Activated T-helper 1 cell treated with anti-CD3 and anti-CD28 coated beads, Interleukin-12 subunit alpha, Interleukin-12 subunit beta, Interleukin-2, Interleukin-4 antibody, amounts not matched to agents 30 ng/mL and 10 ng/mL and 1 ng/mL, durations not matched to agents 14 hours and 24 hours and 36 hours (primary cell): ENCODE data around the gene ZNF536. TPM values are rescaled to one million over a fixed set of nuclear protein-coding genes. Genes with fewer than 3 reads are reported as not detected.
"Not testable (repeated sequence)": the region's sequence is repeated elsewhere in the genome, so short reads cannot be mapped to it uniquely, and the experiment has no call there.

ENCODE experiments used
- DNase-seq: peaks from one replicate; pipeline ENCODE4 v3.0.0; 2021; ENCODE audit warnings: low spot score
- H3K27ac Mint-ChIP-seq: one replicate; pipeline ENCODE4 v1.8.0; 2021; ENCODE audit warnings: mild to moderate bottlenecking, mixed read lengths
- H3K27me3 Mint-ChIP-seq: one replicate; pipeline ENCODE4 v1.8.0; 2022; ENCODE audit warnings: mild to moderate bottlenecking, moderate library complexity, mixed read lengths; ENCODE audit not compliant: insufficient read depth
- H3K36me3 Mint-ChIP-seq: one replicate; pipeline ENCODE4 v1.8.0; 2021; ENCODE audit warnings: low read depth, mixed read lengths
- H3K4me1 Mint-ChIP-seq: one replicate; pipeline ENCODE4 v1.8.0; 2021; ENCODE audit warnings: low read depth, mixed read lengths
- H3K4me3 Mint-ChIP-seq: one replicate; pipeline ENCODE4 v1.8.0; 2021; ENCODE audit warnings: mild to moderate bottlenecking, moderate library complexity, mixed read lengths
- H3K9me3 Mint-ChIP-seq: one replicate; pipeline ENCODE4 v1.8.0; 2021; ENCODE audit warnings: mixed read lengths
- intact Hi-C: fragments of 100-400 bp; cut with micrococcal nuclease; formaldehyde crosslinking; loops from one replicate; pipeline ENCODE4 v1.15.1; 2024
- total RNA-seq: library from RNA; stranded (reverse); gene quantifications from 2 replicates; pipeline ENCODE4 v1.2.3, GENCODE V29; 2022

ZNF536 gene
- total RNA-seq, 1 donor from 2014 or later, result not detected

DNA sequence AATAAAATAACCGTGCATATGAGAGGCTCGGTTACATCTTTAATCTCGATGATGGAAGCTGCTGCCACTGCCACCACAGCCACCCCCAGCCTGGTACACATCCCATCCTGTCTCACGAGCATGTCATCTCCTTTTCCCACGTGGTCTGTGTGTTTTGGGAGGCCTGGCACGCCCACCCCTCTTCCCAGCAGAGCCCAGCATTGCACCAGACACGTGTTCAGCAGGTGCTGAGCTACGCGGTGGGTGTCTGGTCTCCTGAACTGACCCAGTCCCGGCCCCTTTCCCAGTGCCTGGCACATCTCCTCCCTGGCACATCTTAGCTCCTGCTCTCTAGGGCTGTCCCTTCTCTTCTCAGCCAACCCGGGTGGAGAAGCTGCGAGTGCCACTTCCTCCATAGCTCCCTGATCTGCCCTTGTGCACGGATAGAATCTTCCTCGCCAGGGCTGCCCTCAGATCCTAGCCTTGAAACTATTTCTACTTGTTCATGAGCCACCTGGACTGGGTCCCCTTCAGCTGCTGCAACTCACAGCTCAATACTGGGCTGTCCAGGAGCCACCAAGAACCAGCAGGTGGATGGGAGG, 36.8 kb upstream of the ZNF536 start:
- H3K27me3 Mint-ChIP-seq, result no peaks in the 10 kb centered on the region
- no peaks in the 10 kb centered on the region for H3K9me3 Mint-ChIP-seq
- no peaks in the 10 kb centered on the region for H3K4me1 Mint-ChIP-seq
- no peak for DNase-seq
- H3K36me3 Mint-ChIP-seq, result no peaks in the 10 kb centered on the region
- no peak overlapping the region for H3K27ac Mint-ChIP-seq
- H3K4me3 Mint-ChIP-seq, result no peak overlapping the region
- intact Hi-C loops, result no loop called here

DNA sequence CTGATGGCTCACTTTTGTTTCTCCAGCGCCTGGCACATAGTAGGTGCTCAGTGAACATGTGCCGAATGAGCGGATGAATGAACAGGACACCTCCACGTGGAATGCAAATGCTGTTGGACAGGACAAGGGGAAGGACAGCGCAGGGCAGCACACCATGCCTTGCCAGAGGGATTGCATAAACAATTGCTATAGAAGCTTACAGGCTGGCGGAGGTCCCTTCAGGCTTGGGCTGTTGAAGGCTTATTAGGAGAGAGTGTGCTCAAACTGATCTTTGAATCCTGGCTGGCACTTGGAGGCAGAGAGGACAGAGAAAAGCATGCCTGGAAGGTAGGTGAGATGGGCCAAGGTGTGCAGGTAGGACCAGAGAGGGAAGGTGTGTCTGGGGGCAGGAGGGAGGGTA, 35.9 kb upstream of the ZNF536 start:
- Mint-ChIP-seq H3K27ac (no peak overlapping the region), H3K27me3 (no peaks in the 10 kb centered on the region)
- no peak for DNase-seq

DNA sequence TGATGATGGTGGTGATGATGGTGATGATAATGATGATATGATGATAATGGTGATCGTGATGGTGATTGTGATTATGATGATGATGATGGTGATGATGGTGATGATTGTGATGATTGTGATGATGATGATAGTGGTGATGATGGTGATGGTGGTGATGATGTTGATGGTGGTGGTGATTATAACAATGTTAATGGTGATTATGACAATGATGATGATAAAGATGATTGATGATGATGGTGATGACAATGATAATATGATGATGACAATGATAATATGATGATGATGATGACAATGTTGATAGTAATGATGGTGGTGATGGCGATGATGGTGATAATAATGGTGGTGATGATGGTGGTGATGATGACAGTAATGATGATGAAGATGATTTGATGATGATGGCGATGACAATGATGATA, 34.1 kb upstream of the ZNF536 start:
- Mint-ChIP-seq H3K27me3 (no peaks in the 10 kb centered on the region), H3K9me3 (no peaks in the 10 kb centered on the region), H3K36me3 (no peaks in the 10 kb centered on the region), H3K27ac (no peak overlapping the region), H3K4me3 (no peak overlapping the region), H3K4me1 (no peaks in the 10 kb centered on the region)
- intact Hi-C loops, result no loop called here
- DNase-seq, result no peak

More for the DNA sequence above, 35.9 kb upstream of the ZNF536 start:
- H3K4me1 Mint-ChIP-seq, result no peaks in the 10 kb centered on the region
- H3K36me3 Mint-ChIP-seq, result no peaks in the 10 kb centered on the region
- H3K4me3 Mint-ChIP-seq, result no peak overlapping the region
- H3K9me3 Mint-ChIP-seq, result no peaks in the 10 kb centered on the region
- intact Hi-C loops, result no loop called here

DNA sequence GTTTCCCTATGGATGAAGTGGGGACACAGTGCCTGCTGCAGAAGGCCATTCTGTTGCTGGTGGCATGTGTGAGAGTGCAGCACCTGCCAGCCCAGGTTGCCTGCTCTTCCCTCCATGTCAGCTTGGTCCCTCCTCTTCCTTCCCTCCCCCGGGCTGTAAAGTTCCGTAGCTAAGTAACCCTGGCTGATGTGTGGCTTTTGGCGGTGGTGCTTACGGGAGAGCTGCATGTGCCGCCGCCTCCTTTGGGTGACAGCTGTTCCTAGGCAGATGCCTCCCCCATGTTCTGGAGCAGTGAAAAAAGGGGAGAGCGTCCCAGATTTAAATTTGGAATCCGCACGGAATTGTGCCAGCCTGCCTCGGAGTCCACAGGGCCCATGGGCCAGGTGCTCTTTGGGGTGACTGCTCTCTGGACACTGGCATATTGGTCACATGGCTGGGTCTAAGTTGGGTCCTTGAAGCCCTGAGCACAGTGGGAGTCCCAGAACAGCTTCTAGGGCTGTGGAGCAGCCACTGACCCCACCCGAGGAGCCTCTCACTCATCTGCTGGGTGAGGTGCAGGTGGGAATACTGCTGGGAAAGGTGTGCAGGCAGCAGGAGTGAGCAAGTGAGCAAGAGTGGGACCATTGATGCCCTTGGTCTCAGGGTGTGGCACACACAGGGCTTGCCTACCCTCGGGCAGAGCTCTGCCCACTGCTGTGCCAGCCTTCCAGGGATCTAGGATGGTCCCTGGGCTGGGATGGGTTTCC, 33.1 kb upstream of the ZNF536 start:
- no peak for DNase-seq
- Mint-ChIP-seq H3K27me3 (no peaks in the 10 kb centered on the region), H3K4me1 (no peaks in the 10 kb centered on the region), H3K9me3 (no peaks in the 10 kb centered on the region), H3K27ac (no peak overlapping the region), H3K36me3 (no peaks in the 10 kb centered on the region), H3K4me3 (no peak overlapping the region)
- intact Hi-C loops, result no loop called here

DNA sequence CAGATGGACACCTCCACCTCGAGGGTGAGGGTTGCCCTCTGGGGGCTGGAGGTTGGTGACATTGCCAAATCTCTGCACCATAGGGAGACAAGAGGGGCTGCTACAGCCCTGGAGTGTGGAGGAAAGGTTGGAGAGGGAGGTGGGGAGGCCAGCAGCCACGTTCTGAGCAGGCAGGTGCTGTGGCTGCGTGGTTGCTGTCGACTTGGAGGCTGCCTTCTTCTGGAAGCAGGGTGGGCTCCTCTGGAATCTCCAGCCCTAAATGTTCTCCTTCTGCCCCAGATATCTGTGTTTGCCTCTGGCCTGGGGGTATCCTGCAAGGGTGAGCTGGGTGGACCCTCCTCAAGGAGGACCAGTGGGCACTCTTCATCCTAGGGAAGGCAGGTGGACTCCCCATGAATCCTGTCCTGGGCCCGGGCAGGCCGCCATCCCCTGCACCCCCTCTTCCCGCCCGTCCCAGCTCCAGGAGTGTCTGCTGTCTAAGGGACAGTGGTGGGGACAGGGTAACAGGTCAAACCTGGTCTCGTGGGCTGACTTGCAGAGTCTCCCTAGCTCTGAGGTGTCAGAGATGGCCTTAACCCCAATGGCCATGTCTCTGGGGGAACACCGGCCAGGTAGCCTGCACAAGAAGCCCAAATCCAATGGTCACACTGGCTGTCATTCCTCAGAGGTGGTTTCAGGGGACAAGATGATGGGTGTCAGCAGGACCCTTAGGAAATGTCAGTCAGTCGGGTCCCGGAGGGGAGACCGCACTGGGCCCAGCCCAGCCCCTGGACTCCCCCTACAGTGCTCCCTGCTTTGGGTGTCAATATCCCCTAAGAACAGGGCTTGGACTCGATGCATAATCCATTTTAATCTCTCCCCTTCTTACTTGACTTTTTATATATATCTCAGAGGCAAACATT, 32.3 kb upstream of the ZNF536 start:
- no peak for DNase-seq
- Mint-ChIP-seq H3K36me3 (no peaks in the 10 kb centered on the region), H3K27me3 (no peaks in the 10 kb centered on the region), H3K4me3 (no peak overlapping the region), H3K27ac (no peak overlapping the region), H3K4me1 (no peaks in the 10 kb centered on the region), H3K9me3 (no peaks in the 10 kb centered on the region)
- intact Hi-C loops, result no loop called here

DNA sequence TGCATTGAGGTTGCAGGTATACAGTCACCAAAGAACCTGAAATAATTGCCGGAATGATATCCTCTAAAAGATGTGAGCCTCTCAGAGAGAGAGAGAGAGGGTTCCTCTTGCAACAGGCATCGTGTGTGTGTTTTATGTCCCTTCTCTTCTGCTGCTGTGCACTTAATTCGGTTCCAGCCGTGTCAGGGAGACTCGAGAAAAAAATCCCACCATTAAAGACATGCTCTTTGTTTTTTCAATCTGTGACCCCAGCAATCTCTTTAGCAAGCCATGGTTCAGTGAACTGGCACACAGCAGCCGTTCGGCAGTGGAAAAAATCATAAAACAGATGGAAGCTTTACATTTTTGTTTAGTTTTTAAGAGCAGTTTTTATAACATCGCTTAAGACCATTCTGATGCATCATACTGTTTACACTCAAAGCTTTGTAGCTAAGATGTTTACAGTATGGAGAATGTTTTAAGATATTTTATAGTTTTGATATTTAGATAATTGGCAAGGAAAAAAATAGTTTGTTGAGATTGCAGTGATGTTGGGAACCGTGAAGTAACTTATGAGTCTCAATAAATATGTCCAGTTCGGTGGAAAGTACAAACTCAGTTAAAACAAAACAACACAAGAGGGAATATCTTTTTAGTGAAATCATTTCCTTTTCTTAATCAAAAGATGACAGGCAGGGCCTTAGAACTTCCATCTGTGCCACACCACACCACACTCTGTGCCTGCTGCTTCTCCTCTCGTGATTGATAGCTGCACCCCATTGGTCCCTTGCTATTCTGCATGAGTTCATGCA, 31.2 kb upstream of the ZNF536 start:
- Mint-ChIP-seq H3K4me1 (no peaks in the 10 kb centered on the region), H3K27ac (no peak overlapping the region), H3K36me3 (no peaks in the 10 kb centered on the region), H3K9me3 (no peaks in the 10 kb centered on the region), H3K4me3 (no peak overlapping the region), H3K27me3 (no peaks in the 10 kb centered on the region)
- intact Hi-C loops, result no loop called here
- no peak for DNase-seq

DNA sequence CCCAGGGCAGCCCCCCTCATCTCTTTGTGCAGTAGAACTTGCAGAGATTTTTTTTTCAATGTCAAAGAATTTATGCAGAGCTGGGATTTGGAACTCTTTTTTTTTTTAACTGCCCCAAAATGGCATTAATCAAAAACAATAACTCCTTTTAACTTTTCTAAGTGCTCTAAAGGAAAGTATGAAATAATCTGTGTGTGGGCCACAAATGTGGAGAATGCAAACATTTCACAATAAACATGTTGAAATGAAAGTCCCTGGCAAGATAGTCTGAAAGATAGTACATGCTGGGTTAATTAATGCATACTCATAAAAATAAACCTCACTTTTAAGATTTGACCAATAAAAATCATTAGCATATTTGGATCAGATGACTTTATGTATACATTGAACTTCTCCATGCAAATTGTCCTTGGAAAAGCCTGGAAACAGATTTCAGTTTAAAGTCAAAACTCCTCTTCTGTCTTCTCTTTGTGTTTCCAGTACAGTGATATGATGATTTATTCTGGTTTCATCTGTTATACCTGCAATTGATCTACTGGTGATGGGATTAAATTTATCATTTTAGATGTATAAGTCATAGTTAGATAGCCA, 30.5 kb upstream of the ZNF536 start:
- DNase-seq, result no peak
- H3K4me3 Mint-ChIP-seq, result no peak overlapping the region
- H3K4me1 Mint-ChIP-seq, result no peaks in the 10 kb centered on the region
- H3K27me3 Mint-ChIP-seq, result no peaks in the 10 kb centered on the region
- no peak overlapping the region for H3K27ac Mint-ChIP-seq
- no peaks in the 10 kb centered on the region for H3K9me3 Mint-ChIP-seq
- intact Hi-C loops, result no loop called here
- H3K36me3 Mint-ChIP-seq, result no peaks in the 10 kb centered on the region

DNA sequence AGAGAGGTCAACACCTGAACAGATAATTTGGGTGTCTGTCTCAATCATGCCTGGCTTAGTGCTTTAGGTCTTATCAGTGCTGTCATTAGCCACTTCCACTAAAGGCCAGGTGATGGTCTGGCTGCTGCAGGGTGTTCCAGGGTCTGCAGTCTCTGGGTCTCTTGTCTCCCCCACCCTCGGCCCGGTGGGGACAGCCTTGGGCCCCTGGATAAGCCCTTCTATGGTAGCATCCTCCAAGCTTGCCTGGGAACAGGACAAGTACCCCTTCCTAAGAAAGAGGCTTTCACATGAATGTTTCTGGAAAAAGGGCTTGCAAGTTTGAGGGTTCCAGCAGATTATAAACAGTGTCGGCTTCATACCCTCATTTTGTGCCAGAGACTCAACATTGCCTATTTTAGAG, 29.3 kb upstream of the ZNF536 start:
- intact Hi-C loops, result no loop called here
- Mint-ChIP-seq H3K27ac (no peak overlapping the region), H3K4me3 (no peak overlapping the region)

DNA sequence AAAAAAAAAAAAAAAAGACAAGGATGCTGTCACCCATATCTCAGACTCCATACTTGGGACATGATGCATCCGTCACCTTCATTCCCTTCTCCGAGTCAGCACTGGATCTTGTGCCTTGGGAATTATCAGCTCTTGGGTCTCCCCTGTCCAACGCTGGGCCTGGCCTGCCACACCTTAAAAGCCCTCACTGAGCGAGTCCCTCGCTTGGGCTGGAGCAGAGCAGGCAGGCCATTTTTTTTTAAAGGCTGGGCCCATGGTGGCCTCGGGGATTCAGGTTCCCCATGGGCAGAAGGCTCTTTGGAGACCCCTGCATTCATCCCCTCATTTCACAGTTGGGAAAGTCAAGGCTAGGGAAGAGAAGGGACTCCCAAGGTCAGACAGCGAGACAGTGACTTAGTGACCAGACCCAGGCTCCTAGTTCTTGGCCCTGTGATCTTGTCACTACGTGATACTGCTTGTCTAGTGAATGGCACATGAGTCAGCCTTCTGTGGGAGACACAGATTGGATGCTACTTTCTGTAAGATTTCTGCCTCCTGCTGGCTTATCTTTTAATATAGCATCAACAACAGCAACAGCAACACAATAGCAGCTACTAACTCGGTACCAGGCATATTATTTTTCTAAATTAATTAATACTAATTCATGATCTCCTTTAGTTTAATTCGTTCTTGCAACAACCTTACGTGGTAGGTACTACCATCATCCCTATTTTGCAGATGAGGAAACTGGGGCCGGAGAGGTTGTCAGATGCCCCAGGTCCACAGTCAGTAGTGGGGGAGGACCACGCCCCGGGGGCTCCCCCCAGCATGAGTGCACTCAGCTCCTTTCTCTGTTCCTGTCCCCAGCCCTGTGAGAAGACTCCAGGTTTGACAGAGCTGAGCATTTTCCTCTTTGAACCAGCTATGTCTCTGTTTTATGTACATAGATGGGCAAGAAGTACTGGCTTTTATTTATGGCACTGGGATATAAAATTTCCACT, 27.4 kb upstream of the ZNF536 start:
- no peak for DNase-seq
- Mint-ChIP-seq H3K27me3 (no peaks in the 10 kb centered on the region), H3K36me3 (no peaks in the 10 kb centered on the region), H3K4me3 (no peak overlapping the region), H3K27ac (no peak overlapping the region), H3K9me3 (no peaks in the 10 kb centered on the region), H3K4me1 (no peaks in the 10 kb centered on the region)
- intact Hi-C loops, result no loop called here

More for the DNA sequence above, 29.3 kb upstream of the ZNF536 start:
- no peaks in the 10 kb centered on the region for H3K36me3 Mint-ChIP-seq
- DNase-seq, result no peak
- no peaks in the 10 kb centered on the region for H3K27me3 Mint-ChIP-seq
- no peaks in the 10 kb centered on the region for H3K9me3 Mint-ChIP-seq
- no peaks in the 10 kb centered on the region for H3K4me1 Mint-ChIP-seq

DNA sequence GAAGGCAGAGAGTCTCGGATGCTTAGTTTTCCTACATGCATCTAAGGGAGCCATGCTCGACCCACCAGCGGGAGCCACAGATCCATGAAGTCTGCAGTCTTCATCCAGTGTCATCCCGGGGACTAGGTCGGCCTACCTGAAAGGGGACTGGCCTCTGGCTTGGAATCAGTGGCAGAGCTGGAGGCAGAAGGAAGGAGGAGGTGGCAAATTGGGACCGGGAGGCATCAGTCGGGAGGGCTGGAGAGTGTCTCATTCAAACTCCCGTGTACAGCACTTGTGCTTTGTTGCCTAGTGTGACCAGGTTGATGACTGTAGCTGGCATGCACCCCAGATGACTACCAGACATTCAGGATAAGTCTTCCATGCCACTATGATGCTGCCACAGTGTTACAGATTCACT, 26.5 kb upstream of the ZNF536 start:
- H3K36me3 Mint-ChIP-seq, result no peaks in the 10 kb centered on the region
- H3K9me3 Mint-ChIP-seq, result no peaks in the 10 kb centered on the region
- H3K27me3 Mint-ChIP-seq, result no peaks in the 10 kb centered on the region
- no peaks in the 10 kb centered on the region for H3K4me1 Mint-ChIP-seq
- no peak for DNase-seq
- intact Hi-C loops, result no loop called here
- H3K27ac Mint-ChIP-seq, result no peak overlapping the region
- no peak overlapping the region for H3K4me3 Mint-ChIP-seq

DNA sequence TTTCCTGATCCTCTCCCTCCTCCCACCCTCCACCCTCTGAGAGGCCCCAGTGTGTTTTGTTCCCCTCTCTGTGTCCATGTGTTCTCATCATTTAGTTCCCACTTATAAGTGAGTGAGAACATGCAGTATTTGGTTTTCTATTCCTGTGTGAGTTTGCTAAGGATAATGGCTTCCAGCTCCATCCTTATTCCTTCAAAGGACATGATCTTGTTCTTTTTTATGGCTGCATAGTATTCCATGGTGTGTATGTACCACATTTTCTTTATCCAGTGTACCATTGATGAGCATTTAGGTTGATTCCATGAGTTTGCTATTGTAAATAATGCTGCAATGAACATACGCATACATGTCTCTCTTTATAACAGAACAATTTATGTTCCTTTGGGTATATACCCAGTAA, 25.7 kb upstream of the ZNF536 start:
- H3K27me3 Mint-ChIP-seq, H3K4me1 Mint-ChIP-seq, intact Hi-C loops, H3K4me3 Mint-ChIP-seq, H3K9me3 Mint-ChIP-seq, H3K27ac Mint-ChIP-seq, DNase-seq, H3K36me3 Mint-ChIP-seq: not testable (repeated sequence)
